BE2C (cell line): ENCODE data around the gene KRT76.

Source experiments
- DNase-seq: peaks from one replicate; pipeline ENCODE4 v3.0.0-alpha.2; 2020
- H3K27me3 ChIP-seq: fragments of 250-450 bp; sonication (Bioruptor Pico); 2 replicates; pipeline ENCODE4 v1.5.1; 2020; ENCODE audit warnings: mild to moderate bottlenecking
- H3K36me3 ChIP-seq: fragments of 250-450 bp; sonication (Bioruptor Pico); 2 replicates; pipeline ENCODE4 v1.5.1; 2020; ENCODE audit warnings: mild to moderate bottlenecking
- H3K4me1 ChIP-seq: fragments of 250-450 bp; sonication (Bioruptor Pico); 2 replicates; pipeline ENCODE4 v1.5.1; 2020
- H3K4me3 ChIP-seq: 2 replicates; pipeline ENCODE4 v1.5.1; 2011; ENCODE audit warnings: low read depth, low read length
- H3K9me3 ChIP-seq: fragments of 250-450 bp; sonication (Bioruptor Pico); 2 replicates; pipeline ENCODE4 v1.5.1; 2020
- CTCF ChIP-seq: IDR thresholded peaks from 2 replicates; pipeline ENCODE4 v1.5.1; 2012; ENCODE audit warnings: mild to moderate bottlenecking, low read depth, low read length

KRT76 gene

GRCh38 chr12:52788876-52789636 is 11.9 kb upstream of the KRT76 start:
- Histone ChIP-seq H3K9me3 (no peaks in the 10 kb centered on the region), H3K27me3 (peaks cover 17% of the 10 kb centered on the region; the same call in 1 of the 2 replicates), H3K4me3 (no peak overlapping the region), H3K4me1 (no peaks in the 10 kb centered on the region), H3K36me3 (no peaks in the 10 kb centered on the region)
- TF ChIP-seq CTCF: no peak
- no peak for DNase-seq

DNA sequence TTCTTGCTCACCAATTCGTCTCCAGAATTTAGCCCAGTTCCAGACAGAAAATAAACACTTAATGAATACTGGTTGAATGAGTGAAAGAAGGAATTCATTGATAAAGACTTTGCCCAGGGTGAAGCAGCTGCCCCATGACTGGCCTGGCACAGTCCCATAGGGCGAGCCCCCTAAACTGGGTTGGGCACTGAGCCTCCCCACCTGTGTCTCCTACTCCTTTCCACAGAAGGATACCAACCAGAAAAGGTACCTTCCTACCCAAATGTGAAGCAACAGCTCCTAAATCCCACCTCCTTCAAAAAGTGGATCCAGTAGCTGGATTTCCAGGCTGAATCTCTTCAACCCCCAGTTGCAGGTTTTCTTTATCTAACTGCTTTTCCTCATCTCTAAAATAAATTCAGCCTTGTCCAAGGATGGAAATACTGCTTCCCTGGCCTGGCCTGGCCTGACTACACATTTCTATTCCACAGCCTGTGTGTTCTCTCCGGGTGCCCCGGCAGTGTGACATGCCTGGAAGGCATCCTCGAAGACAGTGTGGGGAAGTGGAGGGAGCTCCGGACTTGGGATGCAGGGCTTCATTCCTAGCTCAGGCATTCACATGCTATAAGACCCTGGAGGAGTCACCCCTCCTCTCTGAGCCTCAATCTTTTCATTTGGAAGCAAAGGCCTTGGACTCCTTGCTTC is 11.2 kb upstream of the KRT76 start:
- H3K36me3 ChIP-seq: no peaks in the 10 kb centered on the region
- TF ChIP-seq CTCF: no peak
- no peaks in the 10 kb centered on the region for H3K4me1 ChIP-seq
- H3K4me3 ChIP-seq: no peak overlapping the region
- no peak for DNase-seq
- peaks cover 22% of the 10 kb centered on the region for H3K27me3 ChIP-seq
- no peaks in the 10 kb centered on the region for H3K9me3 ChIP-seq

DNA sequence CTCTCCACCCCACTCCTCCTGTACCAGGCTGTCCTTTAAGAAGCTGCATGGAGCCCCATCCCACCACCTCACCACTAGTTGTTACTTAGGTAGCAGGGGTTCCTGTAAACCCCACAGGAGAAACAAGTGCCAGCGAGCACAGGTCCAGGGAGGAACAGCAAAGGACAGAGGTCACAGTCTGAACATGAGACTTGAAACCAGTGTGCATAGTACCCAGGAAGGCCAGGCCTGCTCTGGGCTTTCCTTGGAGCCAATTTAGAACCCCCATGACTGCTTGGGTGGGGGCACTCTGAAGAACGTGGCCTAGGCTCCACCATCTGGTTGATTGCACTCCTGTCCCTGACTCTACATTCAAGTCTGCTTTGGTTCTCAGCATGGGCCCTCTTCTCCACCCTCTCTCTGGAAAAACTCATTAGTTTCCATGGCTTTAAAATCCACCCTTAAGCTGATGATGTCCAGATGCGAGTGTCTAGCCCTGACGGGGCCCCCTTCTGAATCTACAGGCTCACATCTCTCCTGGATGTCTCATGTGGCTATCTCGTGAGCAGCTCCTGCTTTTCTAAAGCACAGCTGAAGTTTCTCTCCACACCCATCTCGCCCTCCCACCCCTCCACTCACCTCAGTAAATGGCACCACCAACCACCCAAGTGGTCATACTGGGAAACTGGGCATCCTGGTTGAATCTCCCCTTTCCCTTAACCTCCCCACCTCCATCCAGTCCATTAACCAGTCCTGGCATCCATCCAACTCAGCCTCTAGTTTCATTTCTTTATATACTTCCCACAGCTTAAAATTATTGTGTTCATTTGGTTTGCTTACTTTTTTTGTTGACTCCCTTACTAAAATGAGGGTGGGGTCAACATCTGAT is 10.4 kb upstream of the KRT76 start:
- DNase-seq: no peak
- H3K27me3 ChIP-seq: peaks cover 23% of the 10 kb centered on the region
- H3K9me3 ChIP-seq: no peaks in the 10 kb centered on the region

GRCh38 chr12:52784909-52785308 is 7.8 kb upstream of the KRT76 start:
- Histone ChIP-seq H3K4me1 (no peaks in the 10 kb centered on the region), H3K4me3 (no peak overlapping the region), H3K36me3 (no peaks in the 10 kb centered on the region), H3K27me3 (peaks cover 19% of the 10 kb centered on the region), H3K9me3 (no peaks in the 10 kb centered on the region)
- no peak for DNase-seq
- TF ChIP-seq CTCF: no peak

More for the DNA sequence above, 10.4 kb upstream of the KRT76 start:
- H3K4me1 ChIP-seq: no peaks in the 10 kb centered on the region
- H3K4me3 ChIP-seq: no peak overlapping the region
- no peak for TF ChIP-seq CTCF
- no peaks in the 10 kb centered on the region for H3K36me3 ChIP-seq

- no peak for DNase-seq
- no peak for TF ChIP-seq CTCF
- Histone ChIP-seq H3K36me3 (no peaks in the 10 kb centered on the region), H3K9me3 (no peaks in the 10 kb centered on the region), H3K27me3 (peaks cover 19% of the 10 kb centered on the region), H3K4me3 (no peak overlapping the region), H3K4me1 (no peaks in the 10 kb centered on the region)
Measured at GRCh38 chr12:52783563-52784316, 6.6 kb upstream of the KRT76 start.
